ENCODE results near the gene MIEF2.
"Not testable (repeated sequence)": the region's sequence is repeated elsewhere in the genome, so short reads cannot be mapped to it uniquely, and the experiment has no call there.

The MIEF2 gene

DNA sequence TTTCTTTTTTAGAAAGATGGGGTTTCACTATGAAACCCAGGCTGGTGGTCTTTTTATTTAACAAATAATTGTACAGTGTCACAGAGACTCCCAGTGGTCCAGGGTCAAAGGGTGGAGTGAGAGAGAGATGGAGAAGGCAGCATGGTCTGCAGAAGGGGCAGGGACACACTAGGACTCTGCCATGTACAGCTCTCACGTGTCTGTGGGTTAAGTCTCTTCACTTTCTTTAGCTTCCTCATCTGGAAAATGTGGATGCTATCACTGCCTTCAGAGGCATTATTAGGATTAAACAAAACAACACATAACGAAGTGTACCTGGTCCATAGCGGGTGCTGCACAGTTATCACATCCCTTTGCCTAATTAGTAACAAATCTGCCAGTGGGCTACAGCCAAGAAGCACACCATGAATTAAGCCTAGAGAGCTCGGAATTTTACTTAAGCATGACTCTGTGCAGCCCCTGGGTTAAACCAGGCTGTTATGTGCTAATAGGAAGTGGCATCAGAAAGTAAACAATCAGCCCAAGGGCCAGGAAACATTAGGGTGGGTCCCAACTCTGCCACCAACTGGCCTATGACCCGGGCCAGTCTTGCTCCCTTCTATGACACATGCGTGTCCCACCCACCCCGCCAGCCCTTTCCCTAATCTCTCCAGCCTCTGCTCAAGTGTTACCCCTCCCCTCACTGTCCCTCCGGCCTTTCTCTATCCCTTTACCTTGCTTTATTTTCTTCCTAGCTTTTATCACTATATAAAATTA lies 40.4 kb downstream of the MIEF2 start:
- no peak for DNase-seq

DNA sequence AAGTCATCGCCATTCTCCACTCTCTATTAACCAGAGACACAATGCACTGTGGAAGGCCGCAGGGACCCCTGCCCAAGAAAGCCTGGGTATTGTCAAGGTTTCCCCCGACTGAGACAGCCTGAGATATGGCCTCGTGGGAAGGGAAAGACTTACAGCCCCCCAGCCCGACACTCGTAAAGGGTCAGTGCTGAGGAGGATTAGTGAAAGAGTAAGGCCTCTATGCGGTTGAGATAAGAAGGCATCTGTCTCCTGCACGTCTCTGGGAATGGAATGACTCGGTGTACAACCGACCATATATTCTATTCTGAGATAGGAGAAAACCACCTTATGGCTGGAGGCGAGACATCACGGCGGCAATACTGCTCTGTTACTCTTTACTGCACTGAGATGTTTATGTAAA lies 42.7 kb downstream of the MIEF2 start:
- not testable (repeated sequence) for DNase-seq

DNA sequence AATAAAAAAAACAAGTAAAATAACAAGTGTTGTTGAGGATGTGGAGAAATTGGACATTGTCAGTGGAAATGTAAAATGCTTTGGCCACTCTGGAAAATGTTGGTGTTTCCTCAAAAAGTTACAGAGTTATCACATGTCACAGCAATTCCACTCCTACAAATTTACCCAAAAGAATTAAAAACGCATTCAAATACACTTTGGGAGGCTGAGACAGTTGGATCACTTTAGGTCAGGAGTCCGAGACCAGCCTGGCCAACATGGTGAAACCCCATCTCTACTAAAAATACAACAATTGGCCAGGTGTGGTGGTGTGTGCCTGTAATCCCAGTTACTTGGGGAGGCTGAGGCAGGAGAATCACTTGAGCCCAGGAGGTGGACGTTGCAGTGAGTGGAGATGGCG lies 48.7 kb downstream of the MIEF2 start:
- no peak for DNase-seq

DNA sequence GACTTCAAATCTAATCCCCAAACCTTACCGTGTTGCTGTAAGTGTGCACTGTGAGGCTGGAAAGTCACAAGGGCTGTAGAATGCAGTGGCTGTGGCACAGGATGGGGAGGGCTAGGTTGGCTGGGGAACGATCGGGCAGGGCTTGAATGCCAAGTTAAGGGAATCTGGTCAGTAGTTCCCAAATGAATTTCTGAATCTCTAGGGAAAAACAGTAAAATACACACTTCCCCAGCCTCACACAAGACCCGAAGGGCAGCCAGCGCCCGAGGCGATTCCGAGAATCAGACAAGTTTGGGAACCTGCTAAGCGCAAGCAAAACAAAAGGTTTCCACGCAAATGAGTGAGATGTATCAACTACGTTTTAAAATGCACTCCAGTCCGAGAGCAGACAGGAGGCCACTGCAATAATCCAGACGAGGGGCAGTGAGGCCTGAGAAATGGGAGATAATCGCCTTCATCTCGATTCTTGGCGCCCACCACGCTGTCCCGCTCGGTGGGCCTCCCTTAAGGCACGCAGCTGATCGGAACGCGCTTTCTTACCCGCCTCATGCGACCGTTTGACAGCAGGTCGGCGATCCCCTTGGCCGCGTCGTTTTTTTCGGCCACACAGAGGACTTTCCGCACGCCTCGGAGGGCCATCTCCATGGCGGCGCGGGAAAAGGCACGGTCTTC lies 53.7 kb downstream of the MIEF2 start:
- DNase-seq = no peak

DNA sequence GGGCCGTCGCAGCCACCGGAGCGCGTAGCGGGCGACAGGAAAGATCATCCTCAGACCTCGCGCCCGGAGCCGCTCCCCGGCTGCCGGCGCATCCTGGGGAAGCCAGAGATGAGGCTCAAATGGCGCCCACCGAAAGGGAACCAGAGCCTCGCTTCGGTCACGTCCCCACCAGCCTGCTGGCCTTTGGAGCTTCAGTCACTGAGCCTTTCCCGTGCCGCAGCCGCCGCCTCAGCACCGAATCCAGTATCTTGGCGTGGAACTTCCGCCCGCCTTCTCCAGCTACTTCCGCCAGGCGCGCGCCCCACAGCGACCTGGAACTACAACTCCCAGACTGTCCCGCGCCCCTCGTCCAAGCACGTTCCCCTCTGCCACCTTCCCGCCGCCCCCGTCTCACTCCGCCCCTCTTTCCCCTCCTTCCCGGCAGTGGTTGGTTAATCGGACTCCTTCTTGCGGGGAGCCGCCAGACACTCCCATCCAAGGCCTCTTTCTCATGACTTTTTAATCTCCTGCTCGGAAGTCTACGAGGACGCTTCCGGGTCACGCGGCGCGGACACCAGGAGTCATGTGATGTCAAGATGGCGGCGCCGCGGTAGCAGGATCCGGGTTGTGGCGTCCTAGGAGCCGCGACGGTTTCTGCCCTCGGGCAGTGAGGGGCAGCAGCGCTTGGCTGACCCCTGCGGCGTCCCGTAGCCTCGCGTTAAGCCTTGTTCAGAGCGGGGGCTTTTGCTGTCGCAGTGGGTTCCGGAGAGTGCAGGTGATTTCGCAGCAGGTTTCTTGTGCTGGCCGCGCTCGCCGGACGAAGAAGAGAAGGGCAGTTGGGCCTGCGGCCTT lies 54.5 kb downstream of the MIEF2 start, which contains the start of the genes SMCR8 and TOP3A:
Gene SMCR8 (plus strand): TSS at position 563 of the 831 bp plus-strand sequence. CDS start 497 bp downstream, outside the sequence.
Gene TOP3A (minus strand): TSS at position 264 of the 831 bp plus-strand sequence. CDS start 216 bp downstream, at position 48.
- DNase-seq = peak; percentile 97

DNA sequence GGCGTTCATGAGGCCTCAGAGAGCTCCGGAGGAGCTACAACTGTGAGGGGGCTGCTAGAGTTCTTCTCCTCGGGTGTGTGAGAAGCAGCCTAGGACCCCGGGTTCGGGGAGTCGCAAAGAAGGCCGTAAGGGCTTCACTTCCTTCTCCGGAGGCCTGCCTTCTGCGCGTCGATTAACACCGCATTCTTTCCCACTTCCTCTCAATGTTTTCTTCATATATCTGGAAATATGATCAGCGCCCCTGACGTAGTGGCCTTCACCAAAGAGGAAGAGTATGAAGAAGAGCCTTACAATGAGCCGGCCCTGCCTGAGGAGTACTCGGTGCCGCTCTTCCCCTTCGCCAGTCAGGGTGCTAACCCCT lies 55.1 kb downstream of the MIEF2 start:
- DNase-seq = no peak

DNA sequence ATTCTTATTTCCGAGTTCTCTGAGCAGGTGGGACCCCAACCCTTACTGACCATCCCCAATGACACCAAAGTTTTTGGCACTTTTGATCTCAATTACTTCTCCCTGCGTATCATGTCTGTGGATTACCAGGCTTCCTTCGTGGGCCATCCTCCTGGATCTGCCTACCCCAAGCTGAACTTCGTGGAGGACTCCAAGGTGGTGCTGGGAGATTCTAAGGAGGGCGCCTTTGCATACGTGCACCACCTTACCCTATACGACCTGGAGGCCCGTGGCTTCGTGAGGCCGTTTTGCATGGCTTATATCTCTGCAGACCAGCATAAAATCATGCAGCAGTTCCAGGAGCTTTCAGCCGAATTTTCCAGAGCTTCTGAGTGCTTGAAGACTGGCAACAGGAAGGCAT lies 55.5 kb downstream of the MIEF2 start:
- no peak for DNase-seq
